Measurements from ENCODE around the gene GALNT16. TPM values are rescaled to one million over a fixed set of nuclear protein-coding genes. Genes with fewer than 3 reads are reported as not detected.

The GALNT16 gene
- total and polyA plus RNA-seq, 2 experiments from 2014 or later = 1.7 to 2.6 TPM

DNA sequence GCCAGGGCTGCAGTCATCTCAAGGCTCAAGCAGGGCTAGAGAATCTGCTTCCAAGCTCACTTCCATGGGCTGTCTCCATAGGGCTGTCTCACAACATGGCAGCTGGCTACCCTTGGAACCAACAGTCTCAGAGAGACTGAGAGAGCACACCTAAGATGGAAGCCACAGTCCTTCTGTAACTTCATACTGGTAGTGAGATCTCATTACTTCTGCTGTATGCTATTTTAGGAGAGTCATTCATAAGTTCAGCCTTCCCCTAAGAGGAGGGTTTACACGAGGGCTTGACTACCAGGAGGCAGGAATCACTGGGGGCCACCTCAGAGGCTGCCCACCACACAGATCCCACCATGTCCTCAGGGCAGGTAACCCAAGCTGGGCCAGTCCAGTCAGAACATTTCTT is 108.4 kb downstream of the GALNT16 start:
- Histone ChIP-seq H3K4me1 (ENCODE audit: insufficient read depth) (no peaks in the 10 kb centered on the region), H3K9me2 (replicated peaks; ENCODE audit: insufficient read depth) (no peaks in the 10 kb centered on the region), H3K27ac (no peak overlapping the region), H2AFZ (no peak overlapping the region), H3K9me3 (ENCODE audit: low read depth) (no peaks in the 10 kb centered on the region), H3K27me3 (no peaks in the 10 kb centered on the region), H3K36me3 (replicated peaks; ENCODE audit: insufficient read depth, low read depth) (no peaks in the 10 kb centered on the region), H3K4me2 (no peak overlapping the region), H4K20me1 (ENCODE audit: insufficient read depth, poor library complexity, severe bottlenecking) (no peaks in the 10 kb centered on the region), H3K4me3 (no peak overlapping the region), H3K79me2 (no peaks in the 10 kb centered on the region)
- DNase-seq (ENCODE audit: low spot score) = no peak
- 82% methylated on average over 1 of the region's 1 CpG for WGBS (ENCODE audit: low lambda C conversion rate, missing lambda C conversion rate)
- TF ChIP-seq EZH2phosphoT487 (IDR thresholded peaks at IDR 0.05; ENCODE audit: low read depth, severe bottlenecking, unreplicated experiment) = no peak
- TF ChIP-seq CTCF (IDR thresholded peaks at IDR 0.05; ENCODE audit: poor library complexity) = no peak
- no peak for TF ChIP-seq EZH2 (IDR thresholded peaks at IDR 0.05; ENCODE audit: borderline replicate concordance)

DNA sequence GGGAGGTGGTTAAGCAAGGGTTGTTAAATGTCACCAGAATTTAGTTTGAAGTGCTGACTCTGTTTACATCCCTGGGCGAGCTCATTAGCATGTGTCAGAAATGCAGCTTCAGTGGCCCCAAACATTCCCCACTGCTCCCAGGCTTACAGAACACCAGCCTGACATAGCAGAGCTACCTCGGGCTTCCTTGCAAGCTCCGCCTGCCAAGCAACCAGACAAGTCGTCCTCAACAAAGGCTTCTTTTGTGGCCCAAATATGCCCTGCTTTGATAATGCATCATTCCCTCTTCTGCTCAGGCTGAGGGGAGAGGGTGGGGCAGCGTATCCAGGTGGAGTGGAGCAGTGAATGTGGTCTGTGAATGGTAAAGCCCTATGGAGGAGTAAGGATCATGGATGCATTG is 110.1 kb downstream of the GALNT16 start:
- TF ChIP-seq CTCF (IDR thresholded peaks at IDR 0.05; ENCODE audit: poor library complexity) (no peak), EZH2phosphoT487 (IDR thresholded peaks at IDR 0.05; ENCODE audit: low read depth, severe bottlenecking, unreplicated experiment) (no peak), EZH2 (IDR thresholded peaks at IDR 0.05; ENCODE audit: borderline replicate concordance) (no peak)
- no peaks in the 10 kb centered on the region for H3K27me3 ChIP-seq
- H2AFZ ChIP-seq = no peak overlapping the region
- H3K9me2 ChIP-seq (replicated peaks; ENCODE audit: insufficient read depth) = no peaks in the 10 kb centered on the region
- no peaks in the 10 kb centered on the region for H3K9me3 ChIP-seq (ENCODE audit: low read depth)
- H3K79me2 ChIP-seq = no peaks in the 10 kb centered on the region
- H3K4me3 ChIP-seq = no peak overlapping the region
- DNase-seq (ENCODE audit: low spot score) = no peak
- no peak overlapping the region for H3K27ac ChIP-seq
- no peaks in the 10 kb centered on the region for H4K20me1 ChIP-seq (ENCODE audit: insufficient read depth, poor library complexity, severe bottlenecking)
- H3K36me3 ChIP-seq (replicated peaks; ENCODE audit: insufficient read depth, low read depth) = no peaks in the 10 kb centered on the region
- H3K4me2 ChIP-seq = no peak overlapping the region
- no peaks in the 10 kb centered on the region for H3K4me1 ChIP-seq (ENCODE audit: insufficient read depth)
- WGBS (ENCODE audit: low lambda C conversion rate, missing lambda C conversion rate) = 69% methylated on average over 5 of the region's 5 CpGs

DNA sequence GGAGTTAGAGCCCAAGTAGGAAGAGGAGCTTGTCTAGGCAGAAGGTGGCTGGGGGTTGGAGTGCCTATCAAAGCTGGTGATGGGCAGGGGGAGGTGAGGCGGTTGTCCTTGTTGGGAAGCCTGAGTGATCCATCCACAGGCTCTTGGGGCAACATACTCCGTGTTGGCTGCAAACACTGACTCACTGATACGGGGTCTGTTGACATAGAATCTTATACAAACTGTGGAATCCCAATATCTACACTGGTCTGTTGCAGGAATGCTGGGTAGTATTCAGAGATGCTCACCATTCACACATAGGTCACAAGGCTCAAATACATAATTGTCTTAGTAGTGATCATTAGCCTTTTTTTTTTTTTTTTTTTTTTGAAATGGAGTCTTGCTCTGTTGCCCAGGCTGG is 112.2 kb downstream of the GALNT16 start:
- H2AFZ ChIP-seq = no peak overlapping the region
- TF ChIP-seq EZH2phosphoT487 (IDR thresholded peaks at IDR 0.05; ENCODE audit: low read depth, severe bottlenecking, unreplicated experiment) (no peak), EZH2 (IDR thresholded peaks at IDR 0.05; ENCODE audit: borderline replicate concordance) (no peak), CTCF (IDR thresholded peaks at IDR 0.05; ENCODE audit: poor library complexity) (no peak)
- H3K27me3 ChIP-seq = no peaks in the 10 kb centered on the region
- no peak overlapping the region for H3K4me3 ChIP-seq
- DNase-seq (ENCODE audit: low spot score) = no peak
- no peaks in the 10 kb centered on the region for H3K4me1 ChIP-seq (ENCODE audit: insufficient read depth)
- H3K27ac ChIP-seq = no peak overlapping the region
- H3K79me2 ChIP-seq = no peaks in the 10 kb centered on the region
- WGBS (ENCODE audit: low lambda C conversion rate, missing lambda C conversion rate) = 74% methylated on average over 3 of the region's 3 CpGs
- H3K9me2 ChIP-seq (replicated peaks; ENCODE audit: insufficient read depth) = no peaks in the 10 kb centered on the region
- H3K4me2 ChIP-seq = no peak overlapping the region
- no peaks in the 10 kb centered on the region for H3K36me3 ChIP-seq (replicated peaks; ENCODE audit: insufficient read depth, low read depth)
- no peaks in the 10 kb centered on the region for H3K9me3 ChIP-seq (ENCODE audit: low read depth)
- H4K20me1 ChIP-seq (ENCODE audit: insufficient read depth, poor library complexity, severe bottlenecking) = no peaks in the 10 kb centered on the region

GRCh38 chr14:69373104-69373503 is 113.1 kb downstream of the GALNT16 start:
- Histone ChIP-seq H3K27me3 (no peaks in the 10 kb centered on the region), H3K4me3 (no peak overlapping the region), H3K27ac (no peak overlapping the region), H2AFZ (no peak overlapping the region), H3K4me1 (ENCODE audit: insufficient read depth) (no peaks in the 10 kb centered on the region), H3K36me3 (replicated peaks; ENCODE audit: insufficient read depth, low read depth) (no peaks in the 10 kb centered on the region), H3K79me2 (no peaks in the 10 kb centered on the region), H3K4me2 (no peak overlapping the region), H3K9me2 (replicated peaks; ENCODE audit: insufficient read depth) (no peaks in the 10 kb centered on the region), H4K20me1 (ENCODE audit: insufficient read depth, poor library complexity, severe bottlenecking) (no peaks in the 10 kb centered on the region), H3K9me3 (ENCODE audit: low read depth) (no peaks in the 10 kb centered on the region)
- no peak for DNase-seq (ENCODE audit: low spot score)
- WGBS (ENCODE audit: low lambda C conversion rate, missing lambda C conversion rate) = 43% methylated on average over 1 of the region's 1 CpG
- TF ChIP-seq EZH2phosphoT487 (IDR thresholded peaks at IDR 0.05; ENCODE audit: low read depth, severe bottlenecking, unreplicated experiment) = no peak
- TF ChIP-seq CTCF (IDR thresholded peaks at IDR 0.05; ENCODE audit: poor library complexity) = no peak
- no peak for TF ChIP-seq EZH2 (IDR thresholded peaks at IDR 0.05; ENCODE audit: borderline replicate concordance)
